Measurements from ENCODE around the gene ZSCAN18.

GRCh38 chr19:58098682-58098998, 609 bp upstream of the ZSCAN18 start:
- TF ChIP-seq EZH2 (IDR thresholded peaks at IDR 0.05; ENCODE audit: borderline replicate concordance, low read length) (no peak), CTCF (IDR thresholded peaks at IDR 0.05; ENCODE audit: low read length) (no peak)

Data from OCI-LY1 (cell line).